Measurements from ENCODE around the gene FYTTD1. TPM values are rescaled to one million over a fixed set of nuclear protein-coding genes. Genes with fewer than 3 reads are reported as not detected.
A peak's percentile ranks its signal among the peaks of the same experiment; 100 is the strongest.
"Not testable (repeated sequence)": the region's sequence is repeated elsewhere in the genome, so short reads cannot be mapped to it uniquely, and the experiment has no call there.

Gene FYTTD1
- polyA plus RNA-seq (2013): 70.6 TPM

DNA sequence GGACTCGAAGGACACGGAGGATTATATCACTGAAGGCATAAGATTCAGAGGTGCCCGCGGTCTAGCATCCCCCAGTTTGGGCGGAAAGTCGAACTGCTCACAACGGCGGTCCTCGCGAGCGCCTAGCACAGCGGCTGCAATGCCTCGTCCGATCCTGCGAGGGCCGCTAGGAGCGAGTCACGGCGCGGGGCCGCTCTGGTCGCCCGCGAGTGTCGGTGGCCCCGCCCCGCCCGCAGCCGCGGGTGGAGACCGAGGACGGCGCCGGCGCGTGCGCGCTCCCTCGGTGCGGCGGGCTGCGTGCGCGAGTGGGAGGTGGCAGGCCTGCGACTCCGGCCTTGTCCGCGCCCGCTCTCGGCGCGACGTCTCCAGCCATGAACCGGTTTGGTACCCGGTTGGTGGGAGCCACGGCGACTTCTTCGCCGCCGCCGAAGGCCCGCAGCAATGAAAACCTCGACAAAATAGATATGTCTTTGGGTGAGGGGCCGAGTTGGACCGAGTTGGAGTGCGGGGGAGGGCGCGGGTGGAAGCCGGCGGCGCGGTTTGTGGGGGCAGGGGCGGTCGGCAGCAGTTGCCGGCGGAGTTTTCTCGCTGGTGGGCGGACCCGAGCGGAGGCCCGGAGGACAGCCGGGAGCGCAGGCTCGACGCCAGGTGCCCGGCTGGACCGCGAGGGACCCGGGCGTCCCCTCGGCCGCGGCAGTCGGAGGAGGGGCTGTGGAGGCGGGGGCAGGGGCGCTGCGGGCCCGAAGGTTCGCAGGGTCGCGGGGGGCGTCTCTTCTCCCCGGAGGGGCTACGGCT is at the start of gene FYTTD1:
FYTTD1 (plus strand) TSS at position 283 of the 795 bp plus-strand sequence; CDS start at position 372, 89 bp downstream.
- H3K9me3 ChIP-seq (ENCODE audit: control extremely low read depth in 1 of 5, control insufficient read depth in 4 of 5, insufficient read depth in 2 of 5, low read depth in 1 of 5, low read length in 4 of 5): no peaks in the 10 kb centered on the region
- peaks cover 10 to 28% (median 22%) of the 10 kb centered on the region in 4 experiments for H3K4me1 ChIP-seq (ENCODE audit: control extremely low read depth in 1 of 4, control insufficient read depth in 4 of 4, insufficient read depth in 4 of 4, low read length in 3 of 4)
- CTCF ChIA-PET: interaction anchor here (0.9 to 1.6 kb wide), 14 partner anchors 10 to 68 kb away, joined by 3 to 7 read pairs (median 3); partner anchors contain the start of gene LRCH3
- no peaks in the 10 kb centered on the region for H3K27me3 ChIP-seq (replicated peaks in 2 of 5; ENCODE audit: control insufficient read depth in 4 of 5, insufficient read depth in 5 of 5, low read length in 4 of 5)
- under 1% methylated on average over 83 of the region's 104 CpGs for WGBS (ENCODE audit: insufficient coverage)
- peak; percentile 90 to 93 (median 91) for DNase-seq
- POLR2A ChIA-PET: interaction anchor here (1.6 kb wide), 1 partner anchor 41 kb away, joined by 6 read pairs; the partner anchor contains the start of gene LRCH3
- peak within 1 kb of the TSS; percentile 68 to 99 (median 92) for H3K4me3 ChIP-seq (ENCODE audit: control insufficient read depth in 1 of 7, extremely low read depth in 1 of 7, insufficient read depth in 4 of 7, low read depth in 2 of 7, low read length in 6 of 7)
- H3K27ac ChIP-seq (ENCODE audit: insufficient read depth in 1 of 2, low read depth in 1 of 2, low read length in 2 of 2, poor library complexity in 1 of 2, severe bottlenecking in 2 of 2): peak within 1 kb of the TSS; percentile 68 to 82
- no peaks in the 10 kb centered on the region for H3K36me3 ChIP-seq (ENCODE audit: control insufficient read depth in 4 of 4, insufficient read depth in 4 of 4, low read length in 3 of 4)

DNA sequence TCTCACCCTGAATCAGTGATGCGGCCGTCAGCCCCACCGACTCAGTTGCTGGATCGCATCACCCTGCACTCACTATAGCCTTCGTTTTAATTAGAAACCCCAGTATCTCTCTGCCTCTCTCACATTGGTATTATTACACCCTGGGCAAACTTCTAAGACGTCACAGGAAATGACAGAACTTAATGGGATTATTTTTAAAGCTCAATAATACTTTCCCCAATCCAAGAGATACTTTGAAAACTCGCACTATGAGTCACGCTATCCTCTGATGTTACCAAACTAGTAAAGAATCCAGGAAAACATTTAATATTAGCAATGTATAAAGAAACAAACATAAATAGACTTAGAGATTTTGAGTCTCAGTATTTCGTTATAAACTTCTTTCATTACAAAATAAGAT is 49.6 kb upstream of the FYTTD1 start:
- CTCF ChIA-PET: interaction anchor here (0.8 to 1.7 kb wide), 2 partner anchors 18 to 143 kb away, joined by 3 to 6 read pairs; no protein-coding TSS in a partner anchor
- H3K27ac ChIP-seq (ENCODE audit: insufficient read depth in 1 of 2, low read depth in 1 of 2, low read length in 2 of 2, poor library complexity in 1 of 2, severe bottlenecking in 2 of 2): no peak overlapping the region
- DNase-seq: no peak
- no peak overlapping the region for H3K4me3 ChIP-seq (ENCODE audit: control insufficient read depth in 1 of 7, extremely low read depth in 1 of 7, insufficient read depth in 4 of 7, low read depth in 2 of 7, low read length in 6 of 7)
- H3K27me3 ChIP-seq (replicated peaks in 2 of 5; ENCODE audit: control insufficient read depth in 4 of 5, insufficient read depth in 5 of 5, low read length in 4 of 5): no peaks in the 10 kb centered on the region
- peaks cover 0 to 6% (median 4%) of the 10 kb centered on the region in 5 experiments for H3K9me3 ChIP-seq (ENCODE audit: control extremely low read depth in 1 of 5, control insufficient read depth in 4 of 5, insufficient read depth in 2 of 5, low read depth in 1 of 5, low read length in 4 of 5)
- H3K4me1 ChIP-seq (ENCODE audit: control extremely low read depth in 1 of 4, control insufficient read depth in 4 of 4, insufficient read depth in 4 of 4, low read length in 3 of 4): no peaks in the 10 kb centered on the region
- H3K36me3 ChIP-seq (ENCODE audit: control insufficient read depth in 4 of 4, insufficient read depth in 4 of 4, low read length in 3 of 4): peaks cover 35 to 79% (median 51%) of the 10 kb centered on the region in 4 experiments
- 100% methylated on average over 3 of the region's 9 CpGs for WGBS (ENCODE audit: insufficient coverage)
- POLR2A ChIA-PET: no interaction called here

DNA sequence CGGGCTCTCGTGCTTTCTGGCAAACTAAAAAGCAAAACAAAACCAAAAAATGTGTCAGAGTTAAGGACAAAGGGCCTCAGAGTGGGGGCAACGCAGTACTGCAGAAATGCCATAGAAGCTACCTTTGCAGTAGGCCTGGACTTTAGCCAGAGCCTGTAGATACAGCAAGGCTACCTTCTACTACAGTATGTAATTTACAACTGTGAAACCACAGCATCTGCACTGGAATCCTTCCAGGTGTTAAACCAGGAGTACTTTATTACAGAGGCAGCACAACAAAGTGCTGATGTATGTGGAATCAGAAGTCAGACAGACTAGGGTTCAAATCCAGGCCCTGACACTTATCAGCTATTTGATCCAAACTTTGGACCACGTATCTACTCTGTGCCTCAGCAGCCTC is 47.8 kb upstream of the FYTTD1 start:
- Histone ChIP-seq H3K4me3 (ENCODE audit: control insufficient read depth in 1 of 7, extremely low read depth in 1 of 7, insufficient read depth in 4 of 7, low read depth in 2 of 7, low read length in 6 of 7) (no peak overlapping the region), H3K36me3 (ENCODE audit: control insufficient read depth in 4 of 4, insufficient read depth in 4 of 4, low read length in 3 of 4) (peaks cover 31 to 65% (median 40%) of the 10 kb centered on the region in 4 experiments), H3K9me3 (ENCODE audit: control extremely low read depth in 1 of 5, control insufficient read depth in 4 of 5, insufficient read depth in 2 of 5, low read depth in 1 of 5, low read length in 4 of 5) (peaks cover 0 to 6% (median 4%) of the 10 kb centered on the region in 5 experiments), H3K27ac (ENCODE audit: insufficient read depth in 1 of 2, low read depth in 1 of 2, low read length in 2 of 2, poor library complexity in 1 of 2, severe bottlenecking in 2 of 2) (no peak overlapping the region), H3K4me1 (ENCODE audit: control extremely low read depth in 1 of 4, control insufficient read depth in 4 of 4, insufficient read depth in 4 of 4, low read length in 3 of 4) (no peaks in the 10 kb centered on the region), H3K27me3 (replicated peaks in 2 of 5; ENCODE audit: control insufficient read depth in 4 of 5, insufficient read depth in 5 of 5, low read length in 4 of 5) (no peaks in the 10 kb centered on the region)
- no peak for DNase-seq
- ChIA-PET POLR2A (no interaction called here), CTCF (interaction anchor here (1.3 to 1.8 kb wide), 2 partner anchors 32 to 82 kb away, joined by 3 read pairs; no protein-coding TSS in a partner anchor)
- WGBS (ENCODE audit: insufficient coverage): 86% methylated on average over 4 of the region's 4 CpGs

- DNase-seq: no peak
- H3K9me3 ChIP-seq (ENCODE audit: control extremely low read depth in 1 of 5, control insufficient read depth in 4 of 5, insufficient read depth in 2 of 5, low read depth in 1 of 5, low read length in 4 of 5): no peaks in the 10 kb centered on the region
- 100% methylated on average over 7 of the region's 7 CpGs for WGBS (ENCODE audit: insufficient coverage)
- POLR2A ChIA-PET: no interaction called here
- H3K27me3 ChIP-seq (replicated peaks in 2 of 5; ENCODE audit: control insufficient read depth in 4 of 5, insufficient read depth in 5 of 5, low read length in 4 of 5): no peaks in the 10 kb centered on the region
- H3K27ac ChIP-seq (ENCODE audit: insufficient read depth in 1 of 2, low read depth in 1 of 2, low read length in 2 of 2, poor library complexity in 1 of 2, severe bottlenecking in 2 of 2): no peak overlapping the region
- H3K4me3 ChIP-seq (ENCODE audit: control insufficient read depth in 1 of 7, extremely low read depth in 1 of 7, insufficient read depth in 4 of 7, low read depth in 2 of 7, low read length in 6 of 7): no peak overlapping the region
- peaks cover 10 to 25% (median 11%) of the 10 kb centered on the region in 4 experiments for H3K36me3 ChIP-seq (ENCODE audit: control insufficient read depth in 4 of 4, insufficient read depth in 4 of 4, low read length in 3 of 4)
- peaks cover under 1 to 8% (median 6%) of the 10 kb centered on the region in 4 experiments for H3K4me1 ChIP-seq (ENCODE audit: control extremely low read depth in 1 of 4, control insufficient read depth in 4 of 4, insufficient read depth in 4 of 4, low read length in 3 of 4)
- CTCF ChIA-PET: interaction anchor here (1.0 kb wide), 1 partner anchor 25 kb away, joined by 6 read pairs; no protein-coding TSS in a partner anchor
Measured at GRCh38 chr3:197706658-197707057, 43.0 kb upstream of the FYTTD1 start.

GRCh38 chr3:197709135-197709534 is 40.5 kb upstream of the FYTTD1 start:
- CTCF ChIA-PET: no interaction called here

GRCh38 chr3:197710965-197711364 is 38.7 kb upstream of the FYTTD1 start:
- H3K27me3 ChIP-seq (replicated peaks in 2 of 5; ENCODE audit: control insufficient read depth in 4 of 5, insufficient read depth in 5 of 5, low read length in 4 of 5); H3K36me3 ChIP-seq (ENCODE audit: control insufficient read depth in 4 of 4, insufficient read depth in 4 of 4, low read length in 3 of 4); H3K4me3 ChIP-seq (ENCODE audit: control insufficient read depth in 1 of 7, extremely low read depth in 1 of 7, insufficient read depth in 4 of 7, low read depth in 2 of 7, low read length in 6 of 7); DNase-seq; H3K9me3 ChIP-seq (ENCODE audit: control extremely low read depth in 1 of 5, control insufficient read depth in 4 of 5, insufficient read depth in 2 of 5, low read depth in 1 of 5, low read length in 4 of 5); POLR2A ChIA-PET; H3K27ac ChIP-seq (ENCODE audit: insufficient read depth in 1 of 2, low read depth in 1 of 2, low read length in 2 of 2, poor library complexity in 1 of 2, severe bottlenecking in 2 of 2): not testable (repeated sequence)
- peaks cover 8 to 26% (median 17%) of the 10 kb centered on the region in 4 experiments for H3K4me1 ChIP-seq (ENCODE audit: control extremely low read depth in 1 of 4, control insufficient read depth in 4 of 4, insufficient read depth in 4 of 4, low read length in 3 of 4)
- CTCF ChIA-PET: interaction anchor here (1.9 to 2.5 kb wide), 2 partner anchors 27 to 40 kb away, joined by 4 to 10 read pairs; no protein-coding TSS in a partner anchor
- WGBS (ENCODE audit: insufficient coverage): 100% methylated on average over 2 of the region's 5 CpGs

More at GRCh38 chr3:197709135-197709534, 40.5 kb upstream of the FYTTD1 start:
- peaks cover 0 to 8% (median 2%) of the 10 kb centered on the region in 4 experiments for H3K36me3 ChIP-seq (ENCODE audit: control insufficient read depth in 4 of 4, insufficient read depth in 4 of 4, low read length in 3 of 4)
- H3K27me3 ChIP-seq (replicated peaks in 2 of 5; ENCODE audit: control insufficient read depth in 4 of 5, insufficient read depth in 5 of 5, low read length in 4 of 5): no peaks in the 10 kb centered on the region
- POLR2A ChIA-PET: no interaction called here
- DNase-seq: peak; percentile 69 to 94 (median 93)
- H3K9me3 ChIP-seq (ENCODE audit: control extremely low read depth in 1 of 5, control insufficient read depth in 4 of 5, insufficient read depth in 2 of 5, low read depth in 1 of 5, low read length in 4 of 5): no peaks in the 10 kb centered on the region
- H3K27ac ChIP-seq (ENCODE audit: insufficient read depth in 1 of 2, low read depth in 1 of 2, low read length in 2 of 2, poor library complexity in 1 of 2, severe bottlenecking in 2 of 2): peak overlapping the region in 1 of 2 experiments; percentile 34
- H3K4me3 ChIP-seq (ENCODE audit: control insufficient read depth in 1 of 7, extremely low read depth in 1 of 7, insufficient read depth in 4 of 7, low read depth in 2 of 7, low read length in 6 of 7): no peak overlapping the region
- 50% methylated on average over 2 of the region's 9 CpGs for WGBS (ENCODE audit: insufficient coverage)
- peaks cover 8 to 26% (median 17%) of the 10 kb centered on the region in 4 experiments for H3K4me1 ChIP-seq (ENCODE audit: control extremely low read depth in 1 of 4, control insufficient read depth in 4 of 4, insufficient read depth in 4 of 4, low read length in 3 of 4)

Data from common myeloid progenitor, CD34-positive (primary cell).